Astrocyte of the cerebellum (primary cell): ENCODE results near the gene STK11IP.
A peak's percentile ranks its signal among the peaks of the same experiment; 100 is the strongest.

Experiments
- DNase-seq: peaks from one replicate; pipeline ENCODE4 v3.0.0-alpha.2; 2011; ENCODE audit warnings: low read depth
- H3K4me3 ChIP-seq: 2 replicates; pipeline ENCODE4 v1.5.1; 2011; ENCODE audit warnings: mild to moderate bottlenecking, low read depth, low read length, moderate library complexity
- in situ Hi-C: cut with HindIII; loops from 2 replicates; pipeline ENCODE4 v1.10.0; 2017; ENCODE audit warnings: low sequenced_read_pairs
- TF ChIP-seq, protein P1 (sequence below): IDR thresholded peaks from 2 replicates; pipeline ENCODE4 v1.5.1; 2012; ENCODE audit warnings: low read length, low read depth, moderate library complexity, mild to moderate bottlenecking; ENCODE audit errors: missing control alignments

STK11IP gene

DNA sequence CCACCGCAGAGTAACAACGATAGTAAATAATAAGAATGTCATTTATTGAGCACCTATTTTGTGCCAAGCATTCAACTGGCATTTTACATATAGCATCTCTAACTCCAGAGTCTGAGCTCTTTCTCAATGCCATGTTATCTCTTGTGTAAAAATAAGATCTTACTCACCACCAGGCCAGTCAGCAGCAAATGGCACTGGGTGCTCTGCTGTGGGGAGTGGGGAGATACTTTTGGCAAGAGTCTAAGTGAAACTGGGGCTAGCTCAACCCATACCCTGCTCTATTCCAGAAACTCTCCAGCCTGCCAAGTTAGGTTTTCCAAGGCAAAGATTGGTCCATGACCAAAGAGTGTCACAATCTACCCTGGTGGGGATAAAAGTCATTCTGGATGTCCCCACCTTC is 24.8 kb downstream of the STK11IP start:
- in situ Hi-C loops: no loop called here
- TF ChIP-seq, protein P1, sequence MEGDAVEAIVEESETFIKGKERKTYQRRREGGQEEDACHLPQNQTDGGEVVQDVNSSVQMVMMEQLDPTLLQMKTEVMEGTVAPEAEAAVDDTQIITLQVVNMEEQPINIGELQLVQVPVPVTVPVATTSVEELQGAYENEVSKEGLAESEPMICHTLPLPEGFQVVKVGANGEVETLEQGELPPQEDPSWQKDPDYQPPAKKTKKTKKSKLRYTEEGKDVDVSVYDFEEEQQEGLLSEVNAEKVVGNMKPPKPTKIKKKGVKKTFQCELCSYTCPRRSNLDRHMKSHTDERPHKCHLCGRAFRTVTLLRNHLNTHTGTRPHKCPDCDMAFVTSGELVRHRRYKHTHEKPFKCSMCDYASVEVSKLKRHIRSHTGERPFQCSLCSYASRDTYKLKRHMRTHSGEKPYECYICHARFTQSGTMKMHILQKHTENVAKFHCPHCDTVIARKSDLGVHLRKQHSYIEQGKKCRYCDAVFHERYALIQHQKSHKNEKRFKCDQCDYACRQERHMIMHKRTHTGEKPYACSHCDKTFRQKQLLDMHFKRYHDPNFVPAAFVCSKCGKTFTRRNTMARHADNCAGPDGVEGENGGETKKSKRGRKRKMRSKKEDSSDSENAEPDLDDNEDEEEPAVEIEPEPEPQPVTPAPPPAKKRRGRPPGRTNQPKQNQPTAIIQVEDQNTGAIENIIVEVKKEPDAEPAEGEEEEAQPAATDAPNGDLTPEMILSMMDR: no peak
- no peak for DNase-seq
- no peak overlapping the region for H3K4me3 ChIP-seq

DNA sequence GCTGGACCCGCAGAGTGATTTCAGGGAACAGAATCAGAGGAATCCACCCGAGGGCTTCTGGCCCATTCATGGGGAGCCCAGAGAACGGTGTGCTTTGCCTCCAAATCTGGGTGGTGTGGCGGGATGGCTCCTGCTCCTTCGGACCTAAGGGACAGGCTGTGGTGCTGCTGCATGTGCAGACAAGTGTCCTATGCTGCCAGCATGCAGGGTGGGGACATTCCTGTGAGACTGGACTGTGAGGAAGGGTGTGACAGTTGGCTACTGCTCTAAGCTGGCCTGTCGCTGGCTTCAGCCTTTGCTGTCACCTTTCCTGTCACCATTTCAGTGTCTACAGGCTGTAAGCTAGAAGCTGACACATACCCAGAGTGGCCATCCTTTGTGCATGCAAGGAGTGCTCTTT is 26.9 kb downstream of the STK11IP start:
- no peak overlapping the region for H3K4me3 ChIP-seq
- in situ Hi-C loops: no loop called here
- TF ChIP-seq, protein P1: no peak
- no peak for DNase-seq

DNA sequence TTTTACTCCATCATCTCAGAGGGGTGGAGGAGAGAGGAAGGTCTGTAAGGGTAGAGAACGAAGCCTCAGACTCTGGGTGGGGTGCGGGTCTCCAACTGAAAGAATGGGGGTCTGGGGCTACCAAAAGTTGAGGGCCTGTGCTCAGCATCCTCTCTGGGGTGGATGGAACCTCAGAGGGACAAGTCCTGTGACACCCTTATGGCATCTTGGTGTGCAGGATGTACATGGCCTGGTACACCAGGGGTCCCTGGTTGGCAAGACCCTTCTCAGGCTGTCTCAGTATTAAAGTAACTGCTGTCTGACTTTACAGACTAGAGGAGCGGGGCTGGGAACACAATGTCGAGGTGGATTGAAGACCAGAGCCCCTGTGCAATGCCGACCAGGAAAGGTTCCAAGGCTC is 27.5 kb downstream of the STK11IP start:
- TF ChIP-seq, protein P1: no peak
- DNase-seq: no peak
- in situ Hi-C loops: no loop called here
- H3K4me3 ChIP-seq: no peak overlapping the region

DNA sequence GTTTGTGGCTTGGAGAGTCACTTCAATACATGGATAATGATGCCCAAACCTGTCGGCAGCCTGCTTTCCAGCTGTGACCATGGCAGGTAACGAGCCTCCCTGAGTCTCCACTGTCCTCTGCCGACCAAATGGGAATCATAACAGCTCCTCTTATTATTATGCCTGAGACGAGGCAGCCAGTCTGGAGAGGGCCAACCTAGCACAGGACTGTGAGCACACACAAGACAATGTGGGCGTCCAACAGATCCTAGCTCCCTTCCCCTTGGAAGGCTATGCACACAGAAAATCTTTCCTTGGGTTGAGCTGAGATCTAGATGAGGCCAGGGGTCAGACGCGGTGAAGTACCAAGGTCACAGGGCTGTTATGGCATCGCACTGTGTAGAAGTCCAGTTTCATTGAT is 28.9 kb downstream of the STK11IP start:
- TF ChIP-seq, protein P1: no peak
- H3K4me3 ChIP-seq: no peak overlapping the region
- in situ Hi-C loops: no loop called here
- no peak for DNase-seq

DNA sequence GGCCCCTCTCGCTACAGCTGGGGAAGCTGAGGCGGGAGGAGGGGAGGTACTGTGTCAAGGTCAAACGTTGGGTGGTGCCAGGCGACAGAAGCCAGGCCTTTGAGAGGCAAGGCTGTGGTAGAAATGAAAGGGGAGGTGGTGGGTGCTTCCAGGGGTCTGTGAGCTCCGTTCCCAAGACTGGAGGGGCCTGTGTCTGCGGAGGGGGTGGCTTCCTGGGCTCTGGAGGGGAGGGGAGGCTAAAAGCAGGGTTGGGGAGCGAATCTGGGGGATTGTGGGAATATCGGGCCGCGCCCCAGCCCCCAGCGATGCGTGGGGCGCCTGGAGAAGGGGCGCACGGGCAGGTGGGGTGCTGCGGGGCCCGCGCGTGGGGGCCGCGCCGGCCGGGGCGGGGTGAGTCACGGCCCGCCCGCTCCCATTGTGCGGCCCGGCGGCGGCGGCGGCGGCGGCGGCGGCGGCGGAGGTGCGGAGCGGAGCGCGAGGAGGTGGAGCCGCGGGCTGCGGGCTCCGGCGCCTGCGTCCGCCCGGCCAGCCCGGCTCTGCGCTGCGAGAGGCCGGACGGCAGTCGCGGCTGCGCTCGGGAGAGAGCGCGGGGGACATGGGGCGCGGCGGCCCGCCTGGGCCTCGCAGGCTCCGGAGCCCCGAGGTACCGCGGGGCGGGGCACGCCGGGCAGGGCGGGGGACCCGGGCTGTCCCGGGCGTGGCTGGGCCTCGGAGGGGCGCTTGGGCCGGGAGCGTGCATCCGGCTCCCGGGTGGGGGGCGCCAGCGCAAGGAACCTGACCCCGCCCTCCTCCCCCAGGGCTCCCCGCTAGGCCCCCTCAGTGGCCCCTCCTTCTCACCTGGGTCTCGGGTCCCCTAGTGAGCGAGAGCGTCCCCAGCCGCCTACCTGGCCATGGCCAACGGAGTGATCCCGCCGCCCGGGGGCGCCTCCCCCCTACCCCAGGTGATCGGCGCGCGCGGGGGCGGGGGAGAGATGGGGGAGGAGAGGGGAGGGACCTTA is 29.7 kb downstream of the STK11IP start, which contains the start of gene SLC4A3:
SLC4A3 (plus strand) TSS at position 528 of the 998 bp plus-strand sequence; CDS start at position 891, 363 bp downstream.
- H3K4me3 ChIP-seq: peak within 1 kb of the TSS; percentile 60

DNA sequence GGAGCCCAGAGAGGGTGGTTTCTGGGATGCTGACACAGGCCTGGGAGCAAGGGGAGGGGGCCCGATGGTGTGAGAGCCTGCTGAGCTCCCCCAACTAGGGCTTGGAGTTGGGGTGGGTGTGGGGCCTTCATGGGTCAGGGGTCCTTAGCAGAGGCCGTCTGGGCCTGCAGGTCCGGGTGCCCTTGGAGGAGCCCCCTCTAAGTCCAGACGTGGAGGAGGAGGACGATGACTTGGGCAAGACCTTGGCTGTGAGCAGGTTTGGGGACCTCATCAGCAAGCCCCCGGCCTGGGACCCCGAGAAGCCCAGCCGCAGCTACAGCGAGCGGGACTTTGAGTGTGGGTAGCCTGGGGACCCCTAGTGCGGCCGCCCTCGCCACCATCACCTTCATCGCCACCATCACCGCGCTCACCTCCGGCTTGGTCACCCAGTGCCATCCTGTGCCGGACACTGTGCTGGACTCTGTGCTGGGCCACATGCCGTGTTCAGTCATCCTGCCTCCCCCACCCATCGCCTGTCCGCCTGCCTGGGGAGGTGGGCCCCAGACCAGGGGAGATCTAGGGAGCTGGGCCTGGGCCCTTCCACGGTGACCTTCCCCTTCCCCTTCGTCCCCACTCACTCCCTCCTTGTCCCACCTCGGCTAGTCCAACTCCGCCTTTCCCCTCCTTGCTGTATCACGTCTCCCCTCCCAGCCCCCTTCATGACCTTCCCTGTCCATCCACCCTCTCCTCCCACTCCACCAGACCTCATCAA is 30.8 kb downstream of the STK11IP start:
- DNase-seq: no peak
- in situ Hi-C loops: no loop called here
- H3K4me3 ChIP-seq: peak overlapping the region; percentile 60
- TF ChIP-seq, protein P1: no peak

More for the DNA sequence above, 29.7 kb downstream of the STK11IP start, which contains the start of gene SLC4A3:
- TF ChIP-seq, protein P1: peak; percentile 5
- in situ Hi-C loops: no loop called here
- no peak for DNase-seq
